NCI-H187 (cell line): ENCODE measurements around the gene TNFSF15.

Source experiments
- DNase-seq, 2 experiments: peaks; one replicate each; lab custom pipeline; 2025; lab: John Stamatoyannopoulos, UW

TNFSF15 gene

DNA sequence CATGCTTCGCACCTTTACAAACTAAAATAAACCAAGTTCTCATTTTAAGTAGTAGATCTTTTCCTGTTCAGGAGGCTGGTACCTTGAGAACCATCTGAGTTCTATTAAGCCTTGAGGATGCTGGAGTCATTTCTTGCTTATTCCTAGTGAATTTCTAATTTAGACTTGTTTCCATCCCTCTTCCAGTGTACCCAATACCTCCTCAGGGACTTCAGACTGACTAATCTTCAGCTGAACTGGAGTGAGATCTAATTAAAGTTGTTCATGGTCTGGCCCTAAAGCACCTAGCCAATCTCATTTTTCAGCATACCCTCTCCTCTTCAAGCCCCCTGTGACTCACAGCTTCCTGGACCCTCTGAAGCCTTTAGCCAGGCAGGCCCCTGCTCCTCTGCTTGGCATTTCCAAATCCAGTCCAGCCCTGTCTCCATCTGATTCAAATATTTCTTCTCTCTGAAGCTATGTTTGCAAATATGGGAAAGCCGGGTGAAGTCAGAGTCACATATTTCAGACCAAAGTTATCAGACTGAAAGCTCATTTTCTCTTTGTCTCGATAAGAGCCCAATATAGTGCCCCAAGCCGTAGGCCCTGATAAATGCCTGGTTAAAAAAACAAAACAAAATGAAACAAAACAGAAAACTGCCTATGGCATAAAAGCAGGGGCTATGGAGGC lies 19.4 kb upstream of the TNFSF15 start:
- DNase-seq: no peak

- DNase-seq: no peak
These were observed 18.3 kb upstream of the TNFSF15 start for GRCh38 chr9:114824110-114824509.

- no peak for DNase-seq
These were observed 17.6 kb upstream of the TNFSF15 start for GRCh38 chr9:114823441-114823840.

GRCh38 chr9:114822708-114823107 lies 16.9 kb upstream of the TNFSF15 start:
- no peak for DNase-seq

DNA sequence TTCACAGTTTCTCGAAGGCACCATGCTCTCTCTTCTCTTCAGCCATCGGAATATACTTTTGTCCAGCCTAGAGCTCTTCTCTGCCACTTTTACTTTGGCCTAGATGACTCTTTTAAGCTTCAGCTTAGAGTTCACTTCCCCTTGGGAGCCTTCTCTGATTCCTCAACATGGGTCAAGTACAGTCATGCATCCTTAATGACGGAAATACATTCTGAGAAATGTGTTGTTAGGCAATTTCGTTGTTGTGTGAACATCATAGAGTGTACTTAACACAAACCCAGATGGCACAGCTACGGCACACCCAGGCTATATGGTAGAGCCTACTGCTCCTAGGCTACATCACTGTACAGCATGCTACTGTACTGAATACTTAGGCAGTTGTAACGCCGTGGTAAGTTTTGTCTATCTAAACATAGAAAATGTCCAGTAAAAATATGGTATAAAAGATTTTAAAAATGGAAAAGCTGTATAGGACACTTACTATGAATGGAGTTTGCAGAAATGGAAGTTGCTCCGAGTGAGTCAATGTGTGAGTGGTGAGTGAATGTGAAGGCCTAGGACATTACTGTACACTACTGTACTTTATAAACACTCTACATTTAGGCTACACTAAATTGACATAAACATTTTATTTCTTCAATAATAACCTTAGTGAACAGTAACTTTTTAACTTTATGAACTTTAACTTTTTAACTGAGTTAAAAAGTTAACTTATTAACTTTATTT lies 15.1 kb upstream of the TNFSF15 start:
- no peak for DNase-seq

- DNase-seq: no peak
These were observed 12.3 kb upstream of the TNFSF15 start for GRCh38 chr9:114818178-114818577.

DNA sequence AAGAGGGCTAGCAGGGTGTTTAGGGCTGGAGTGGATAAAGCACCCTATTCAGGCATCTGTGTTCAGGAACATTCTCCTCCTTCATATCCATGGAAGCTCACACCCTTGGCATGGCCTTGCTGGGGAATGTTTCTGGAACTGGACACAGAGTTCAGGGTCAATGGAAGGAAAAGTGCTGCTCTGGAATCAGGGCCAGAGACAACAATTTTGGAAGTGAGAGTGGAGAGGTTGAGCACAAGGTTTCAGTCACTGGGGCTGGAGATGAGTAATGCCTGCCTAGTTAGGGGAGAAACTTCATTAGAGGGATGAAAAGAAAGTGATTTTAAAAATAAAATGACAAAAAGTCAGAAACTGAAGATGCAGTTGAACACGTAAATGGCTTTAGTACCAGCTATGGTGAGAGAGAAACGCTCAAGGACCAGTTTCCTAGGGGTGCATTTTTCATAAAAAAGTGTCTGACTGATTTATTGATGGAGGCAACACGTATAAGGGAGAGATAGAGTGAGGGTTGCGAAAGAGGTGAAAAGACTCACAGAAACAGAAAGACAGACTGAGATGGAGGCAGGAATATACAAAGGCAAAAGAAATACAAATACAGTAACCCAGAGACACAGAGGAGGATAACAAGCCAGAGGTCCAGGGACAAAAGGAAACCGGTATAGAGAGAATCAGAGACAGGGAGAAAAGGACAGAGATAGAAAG lies 8.0 kb upstream of the TNFSF15 start:
- DNase-seq: no peak

DNA sequence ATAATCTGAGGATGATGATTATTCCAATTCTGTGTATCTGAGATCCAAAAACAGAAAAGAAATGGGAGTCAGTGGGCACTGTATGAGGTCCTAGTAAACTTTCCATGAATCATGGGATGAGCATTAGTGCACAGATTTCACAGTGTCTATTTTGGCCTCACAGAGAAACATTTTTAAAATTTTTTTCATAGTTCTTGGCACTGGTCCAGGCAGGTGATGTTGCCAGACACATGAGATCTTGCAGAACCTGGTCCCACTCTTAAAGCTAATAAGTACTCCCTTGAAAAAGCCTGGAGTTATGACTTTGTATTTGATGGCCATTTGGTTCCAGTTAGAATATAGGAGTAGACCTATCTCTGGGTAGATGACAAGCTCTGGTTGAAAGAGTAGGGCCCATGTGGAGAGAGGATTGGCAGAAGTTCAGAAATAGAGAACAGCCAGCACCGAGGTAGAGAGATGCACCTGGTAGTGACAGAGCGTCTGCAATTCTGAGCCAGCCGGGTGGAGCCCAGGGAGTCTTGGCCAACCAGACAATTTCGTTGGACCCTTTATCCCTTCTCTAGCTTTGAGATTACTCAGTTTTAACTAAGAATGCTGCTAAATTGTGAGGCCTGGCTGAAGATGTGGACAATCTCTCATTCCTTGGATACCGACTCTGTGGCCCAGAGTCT lies 6.3 kb upstream of the TNFSF15 start:
- no peak for DNase-seq

DNA sequence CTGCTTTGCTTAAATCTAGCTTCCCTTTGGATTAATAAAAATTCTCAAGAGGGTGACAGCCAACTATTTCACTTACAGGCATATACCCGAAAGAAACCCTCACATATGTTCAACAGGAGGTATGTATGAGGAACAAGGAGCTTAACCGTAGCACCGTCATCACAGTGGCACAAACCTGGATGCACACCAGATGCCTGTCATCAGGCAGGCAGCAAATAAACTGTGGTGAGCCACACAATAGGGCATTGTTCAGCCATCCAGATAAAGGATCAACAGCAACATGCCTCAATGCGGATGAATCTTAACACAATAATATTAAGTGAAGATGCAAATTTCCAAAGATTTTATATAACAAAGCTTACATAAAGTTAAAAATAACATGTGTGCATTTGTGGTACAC lies 5.5 kb upstream of the TNFSF15 start:
- DNase-seq: no peak

DNA sequence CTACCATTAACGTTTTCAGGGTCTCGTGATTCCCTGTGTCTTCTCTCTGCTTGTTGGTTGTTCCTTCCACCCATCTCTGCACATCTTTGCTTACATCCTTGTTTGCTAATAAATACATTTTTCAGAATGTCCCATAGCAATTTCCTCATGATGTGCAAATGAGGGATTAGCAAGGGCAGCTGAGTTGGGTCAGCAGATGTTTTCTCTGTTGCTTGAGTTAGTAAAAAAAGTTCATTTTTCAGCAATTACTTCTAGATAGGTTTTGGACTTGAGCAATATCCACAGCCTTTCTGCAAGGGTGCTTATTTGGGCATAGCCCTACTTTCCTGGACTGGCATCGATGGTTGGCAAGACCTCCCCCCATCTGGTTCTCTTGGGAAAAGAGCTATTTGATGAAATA lies 4.8 kb upstream of the TNFSF15 start:
- DNase-seq: no peak

DNA sequence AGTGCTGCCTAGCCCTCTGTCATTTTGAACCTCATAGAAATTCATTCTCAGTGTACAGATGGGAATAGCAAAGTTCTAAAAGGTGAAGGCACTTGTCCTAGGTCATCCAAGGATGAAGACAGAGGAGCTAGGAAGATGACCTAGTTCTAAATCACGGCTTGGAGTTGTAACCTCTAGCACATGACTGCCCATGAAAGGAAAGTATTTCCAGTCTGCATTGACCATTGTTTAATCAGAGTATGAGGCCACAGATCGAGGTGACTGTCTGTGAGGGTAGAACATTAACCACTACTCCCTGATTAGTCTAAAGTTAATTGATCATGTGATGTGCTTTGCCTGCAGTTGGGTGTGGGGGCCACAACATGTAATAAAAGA lies 674 bp upstream of the TNFSF15 start:
- no peak for DNase-seq

- DNase-seq: no peak
These were observed 1.3 kb downstream of the TNFSF15 start for GRCh38 chr9:114804505-114804904.

- DNase-seq: no peak
These were observed 2.2 kb downstream of the TNFSF15 start for GRCh38 chr9:114803479-114804265.

GRCh38 chr9:114799925-114800324 lies 5.9 kb downstream of the TNFSF15 start:
- no peak for DNase-seq

- DNase-seq: no peak
These were observed 6.4 kb downstream of the TNFSF15 start for GRCh38 chr9:114799441-114799840.

DNA sequence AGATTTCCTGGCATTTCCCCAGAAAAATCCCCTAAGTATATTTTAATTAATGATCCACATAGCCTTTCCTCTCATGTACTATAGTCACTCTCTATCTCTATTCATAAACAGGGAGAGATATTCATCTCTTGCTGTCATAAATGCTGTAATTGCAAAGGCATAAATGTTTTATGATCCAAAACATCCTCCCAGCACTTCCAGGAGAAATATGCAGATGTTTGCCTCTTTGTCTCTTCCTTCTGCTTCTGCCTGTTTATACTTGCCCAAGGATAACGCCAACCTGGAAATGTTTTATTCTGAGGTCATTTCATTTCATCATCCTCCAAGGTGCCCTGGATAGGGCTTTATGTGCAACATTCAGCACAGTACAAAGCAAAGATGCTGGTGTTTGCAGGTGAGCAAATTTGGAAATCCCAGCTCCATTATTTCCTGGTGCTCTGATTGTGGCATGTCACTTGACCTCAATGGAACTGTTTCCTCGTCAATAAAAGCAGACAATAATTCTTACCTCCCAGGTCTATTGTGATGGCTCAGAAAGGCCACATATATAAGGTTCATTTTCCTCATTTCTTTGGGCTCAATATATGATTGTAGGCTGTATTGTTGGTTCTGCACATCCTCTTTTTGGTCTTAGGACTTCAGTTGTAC lies 6.9 kb downstream of the TNFSF15 start:
- no peak for DNase-seq

DNA sequence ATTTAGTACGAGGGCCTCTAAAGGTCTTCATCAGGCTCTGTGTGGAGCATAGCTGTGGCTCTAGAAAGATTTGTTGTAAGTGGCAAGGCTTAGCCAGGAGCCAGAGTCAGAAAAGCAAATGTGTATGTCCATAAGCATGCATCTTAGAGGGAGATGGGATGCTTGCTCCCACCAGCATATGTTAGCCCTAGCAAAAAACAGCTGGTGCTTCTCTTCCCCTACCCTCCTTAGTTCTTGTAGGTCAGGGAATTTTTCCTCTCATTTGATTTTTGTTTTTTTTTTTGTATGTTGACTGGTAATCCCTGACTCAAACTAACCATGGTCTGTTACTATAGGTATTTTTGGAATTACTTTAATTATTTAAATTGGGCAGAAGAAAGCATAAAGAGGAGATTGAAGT lies 7.7 kb downstream of the TNFSF15 start:
- no peak for DNase-seq

DNA sequence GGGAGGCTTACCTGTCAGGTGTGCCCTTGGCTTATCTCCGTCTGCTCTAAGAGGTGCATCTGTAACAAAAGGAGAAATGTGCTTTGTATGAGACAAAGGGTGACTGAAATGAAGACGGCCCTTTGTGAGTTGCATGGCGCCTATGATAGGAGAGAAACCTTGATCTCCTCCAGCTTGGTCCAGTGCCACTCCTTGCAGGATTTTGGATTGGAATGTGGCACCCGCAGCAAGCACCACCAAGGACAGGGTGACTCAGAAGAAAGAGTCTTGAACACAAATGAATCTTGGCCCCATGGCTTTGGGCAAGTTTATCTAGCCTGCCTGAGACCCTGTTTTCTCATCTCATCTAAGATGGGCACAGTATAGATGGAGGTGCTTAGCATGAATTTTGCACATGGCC lies 13.4 kb downstream of the TNFSF15 start:
- no peak for DNase-seq

- no peak for DNase-seq
These were observed 14.1 kb downstream of the TNFSF15 start for GRCh38 chr9:114791736-114792135.

DNA sequence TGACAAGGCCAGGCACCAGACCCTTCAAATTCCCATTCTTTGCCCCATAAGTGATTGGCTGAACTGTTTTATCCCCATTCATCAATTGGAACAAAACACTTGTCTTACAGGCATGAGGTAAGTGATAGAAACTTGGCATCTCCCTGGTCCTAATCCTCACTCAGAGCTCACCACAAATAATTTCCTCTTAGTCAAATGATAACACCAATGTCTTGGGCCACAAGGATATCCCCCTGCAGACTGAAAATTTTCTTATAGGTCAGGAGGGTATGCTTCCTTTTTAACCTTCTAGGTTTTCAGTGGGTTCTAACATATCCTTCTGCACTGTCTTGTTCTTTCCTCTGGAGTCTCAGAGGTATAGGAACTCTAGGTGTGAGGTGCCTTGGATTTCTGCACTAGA lies 14.5 kb downstream of the TNFSF15 start:
- no peak for DNase-seq

DNA sequence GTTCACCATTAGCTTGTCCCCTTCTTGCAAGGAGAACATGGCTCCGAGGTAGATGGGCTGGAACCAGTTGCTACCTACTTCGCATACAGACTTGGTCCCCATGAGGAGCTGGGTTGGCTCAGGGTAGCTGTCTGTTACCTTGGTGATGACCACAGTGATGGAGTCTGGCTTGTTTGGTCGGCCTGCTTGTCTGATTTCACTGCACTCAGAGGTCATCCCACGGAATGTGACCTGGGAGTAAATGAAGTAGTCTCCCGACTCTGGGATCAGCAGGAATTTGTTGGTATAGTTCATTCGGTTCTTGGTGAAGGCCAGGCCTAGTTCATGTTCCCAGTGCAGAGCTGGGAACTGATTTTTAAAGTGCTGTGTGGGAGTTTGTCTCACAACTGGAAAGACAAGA lies 15.3 kb downstream of the TNFSF15 start:
- no peak for DNase-seq
